ENCODE measurements around the gene FRY. TPM values are rescaled to one million over a fixed set of nuclear protein-coding genes. Genes with fewer than 3 reads are reported as not detected.

Gene FRY
- polyA plus RNA-seq, 3 donors = 53.5 to 59.8 (median 58.9) TPM

GRCh38 chr13:32162395-32163005 lies 130.9 kb downstream of the FRY start:
- no peak for DNase-seq (ENCODE audit: low read depth in 3 of 3, low spot score in 2 of 3)

GRCh38 chr13:32164622-32165268 lies 133.2 kb downstream of the FRY start:
- DNase-seq (ENCODE audit: low read depth in 3 of 3, low spot score in 2 of 3) = no peak

GRCh38 chr13:32165796-32166195 lies 134.2 kb downstream of the FRY start:
- no peak for DNase-seq (ENCODE audit: low read depth in 3 of 3, low spot score in 2 of 3)

GRCh38 chr13:32168131-32168530 lies 136.6 kb downstream of the FRY start:
- no peak for DNase-seq (ENCODE audit: low read depth in 3 of 3, low spot score in 2 of 3)

- DNase-seq (ENCODE audit: low read depth in 3 of 3, low spot score in 2 of 3) = no peak
These were observed 139.3 kb downstream of the FRY start for GRCh38 chr13:32170841-32171240.

- DNase-seq (ENCODE audit: low read depth in 3 of 3, low spot score in 2 of 3) = no peak
These were observed 142.3 kb downstream of the FRY start for GRCh38 chr13:32173881-32174280.

GRCh38 chr13:32174366-32174765 lies 142.8 kb downstream of the FRY start:
- no peak for DNase-seq (ENCODE audit: low read depth in 3 of 3, low spot score in 2 of 3)

- no peak for DNase-seq (ENCODE audit: low read depth in 3 of 3, low spot score in 2 of 3)
These were observed 143.7 kb downstream of the FRY start for GRCh38 chr13:32175307-32175706.

- no peak for DNase-seq (ENCODE audit: low read depth in 3 of 3, low spot score in 2 of 3)
These were observed 144.4 kb downstream of the FRY start for GRCh38 chr13:32175943-32176342.

GRCh38 chr13:32176696-32177095 lies 145.1 kb downstream of the FRY start:
- DNase-seq (ENCODE audit: low read depth in 3 of 3, low spot score in 2 of 3) = no peak

GRCh38 chr13:32178763-32179162 lies 147.2 kb downstream of the FRY start:
- DNase-seq (ENCODE audit: low read depth in 3 of 3, low spot score in 2 of 3) = no peak

- DNase-seq (ENCODE audit: low read depth in 3 of 3, low spot score in 2 of 3) = no peak
These were observed 148.1 kb downstream of the FRY start for GRCh38 chr13:32179708-32180107.

- DNase-seq (ENCODE audit: low read depth in 3 of 3, low spot score in 2 of 3) = no peak
These were observed 156.1 kb downstream of the FRY start for GRCh38 chr13:32187651-32188050.

- no peak for DNase-seq (ENCODE audit: low read depth in 3 of 3, low spot score in 2 of 3)
These were observed 160.0 kb downstream of the FRY start for GRCh38 chr13:32191452-32191998.

- no peak for DNase-seq (ENCODE audit: low read depth in 3 of 3, low spot score in 2 of 3)
These were observed 164.1 kb downstream of the FRY start for GRCh38 chr13:32195713-32196112.

- no peak for DNase-seq (ENCODE audit: low read depth in 3 of 3, low spot score in 2 of 3)
These were observed 167.6 kb downstream of the FRY start for GRCh38 chr13:32199168-32199567.

- DNase-seq (ENCODE audit: low read depth in 3 of 3, low spot score in 2 of 3) = no peak
These were observed 169.2 kb downstream of the FRY start for GRCh38 chr13:32200741-32201140.

- DNase-seq (ENCODE audit: low read depth in 3 of 3, low spot score in 2 of 3) = no peak
These were observed 170.2 kb downstream of the FRY start for GRCh38 chr13:32201809-32202208.

GRCh38 chr13:32202268-32202667 lies 170.7 kb downstream of the FRY start:
- DNase-seq (ENCODE audit: low read depth in 3 of 3, low spot score in 2 of 3) = no peak

GRCh38 chr13:32203221-32203620 lies 171.6 kb downstream of the FRY start:
- DNase-seq (ENCODE audit: low read depth in 3 of 3, low spot score in 2 of 3) = no peak

- DNase-seq (ENCODE audit: low read depth in 3 of 3, low spot score in 2 of 3) = no peak
These were observed 172.2 kb downstream of the FRY start for GRCh38 chr13:32203736-32204135.

GRCh38 chr13:32205431-32206096 lies 174.0 kb downstream of the FRY start:
- DNase-seq (ENCODE audit: low read depth in 3 of 3, low spot score in 2 of 3) = no peak
